Activated naive CD8-positive, alpha-beta T cell treated with anti-CD3 and anti-CD28 coated beads, Interleukin-2, amount 10 ng/mL, durations not matched to agents 7 days and 5 days (primary cell): Measurements from ENCODE around the gene HNRNPU. TPM values are rescaled to one million over a fixed set of nuclear protein-coding genes. Genes with fewer than 3 reads are reported as not detected.
A peak's percentile ranks its signal among the peaks of the same experiment; 100 is the strongest.

Source experiments
- ATAC-seq: fragments of 150-1000 bp; cut with Tn5 transposase; one replicate; pipeline ENCODE4 v1.10.0; 2021; ENCODE audit warnings: low read depth, moderate library complexity
- POLR2A ChIA-PET: fragments of 350-600 bp; sonication (Branson Sonifier 250); formaldehyde crosslinking; loops from one replicate; lab custom pipeline; 2021; ENCODE audit warnings: antibody characterized with exemption; lab: Charles Lee
- DNase-seq: peaks from one replicate; pipeline ENCODE4 v3.0.0; 2021
- H3K27ac Mint-ChIP-seq: one replicate; pipeline ENCODE4 v1.8.0; 2022; ENCODE audit warnings: mild to moderate bottlenecking, mixed read lengths
- H3K27me3 Mint-ChIP-seq: one replicate; pipeline ENCODE4 v1.8.0; 2022; ENCODE audit warnings: mild to moderate bottlenecking, moderate library complexity, mixed read lengths
- H3K36me3 Mint-ChIP-seq: one replicate; pipeline ENCODE4 v1.8.0; 2021; ENCODE audit warnings: mild to moderate bottlenecking, mixed read lengths
- H3K4me1 Mint-ChIP-seq: one replicate; pipeline ENCODE4 v1.8.0; 2021; ENCODE audit warnings: mixed read lengths
- H3K4me3 Mint-ChIP-seq: one replicate; pipeline ENCODE4 v1.8.0; 2022; ENCODE audit warnings: mild to moderate bottlenecking, moderate library complexity, mixed read lengths
- H3K9me3 Mint-ChIP-seq: one replicate; pipeline ENCODE4 v1.8.0; 2021; ENCODE audit warnings: mixed read lengths
- total RNA-seq, 2 experiments: library from RNA; stranded (reverse); gene quantifications; one replicate each; pipeline ENCODE4 v1.2.3, GENCODE V29; 2021

HNRNPU gene
- total RNA-seq, 2 experiments from 2014 or later = 388 to 398 TPM

DNA sequence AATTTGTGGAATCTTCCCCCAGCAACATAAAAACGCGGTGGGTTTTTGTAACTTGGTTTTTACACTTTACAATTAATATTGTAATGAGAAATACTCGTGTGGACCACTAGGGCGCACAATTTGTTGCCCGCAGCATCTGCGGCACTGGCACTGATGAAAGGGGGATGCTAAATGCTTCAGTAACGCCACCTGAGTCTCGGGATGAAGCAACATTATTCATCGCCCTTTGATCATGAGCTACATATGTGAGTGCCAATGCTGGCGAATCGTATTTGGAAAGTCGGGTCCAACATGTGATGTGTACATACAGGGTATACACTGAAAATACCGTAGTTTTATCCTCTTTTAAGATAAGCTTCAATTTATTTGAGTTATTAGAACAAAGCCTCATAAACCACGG lies 63.1 kb downstream of the HNRNPU start:
- ATAC-seq = peak; percentile 72
- no peaks in the 10 kb centered on the region for H3K36me3 Mint-ChIP-seq
- H3K4me1 Mint-ChIP-seq = peaks cover 2% of the 10 kb centered on the region
- POLR2A ChIA-PET = interaction anchor here (0.8 kb wide), 1 partner anchor 237 kb away, joined by 4 read pairs; no protein-coding TSS in a partner anchor
- peak; percentile 44 for DNase-seq
- peaks cover 4% of the 10 kb centered on the region for H3K27me3 Mint-ChIP-seq
- H3K4me3 Mint-ChIP-seq = peak overlapping the region; percentile 39
- H3K27ac Mint-ChIP-seq = no peak overlapping the region
- no peaks in the 10 kb centered on the region for H3K9me3 Mint-ChIP-seq

DNA sequence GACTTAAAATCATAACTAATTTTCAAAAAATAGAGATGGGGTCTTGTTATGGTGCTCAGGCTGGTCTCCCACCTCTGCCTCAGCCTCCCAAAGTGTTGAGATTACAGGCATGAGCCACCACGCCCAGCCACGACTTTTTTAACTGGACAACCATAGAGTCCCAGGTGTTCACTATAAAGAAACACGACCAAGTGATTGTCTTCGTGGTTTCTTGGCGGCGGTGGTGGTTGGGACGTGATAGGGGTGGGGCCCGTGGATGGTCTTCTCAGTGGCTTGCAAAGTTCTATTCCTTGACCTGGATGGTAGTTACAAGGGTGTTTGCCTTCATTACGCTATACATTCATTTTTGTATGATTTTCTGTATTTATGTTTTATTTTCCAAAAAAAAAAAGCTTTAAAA lies 63.5 kb downstream of the HNRNPU start:
- H3K27ac Mint-ChIP-seq = no peak overlapping the region
- POLR2A ChIA-PET = interaction anchor here (0.8 kb wide), 1 partner anchor 238 kb away, joined by 4 read pairs; no protein-coding TSS in a partner anchor
- ATAC-seq (no peak), DNase-seq (no peak)
- no peaks in the 10 kb centered on the region for H3K36me3 Mint-ChIP-seq
- no peak overlapping the region for H3K4me3 Mint-ChIP-seq
- H3K4me1 Mint-ChIP-seq = peaks cover 2% of the 10 kb centered on the region
- H3K9me3 Mint-ChIP-seq = no peaks in the 10 kb centered on the region
- peaks cover 4% of the 10 kb centered on the region for H3K27me3 Mint-ChIP-seq

Other genes starting within 250 kb of the HNRNPU start
- 10 to 100 TPM; 28.0 to 31.3 TPM for gene DESI2, start 211.4 kb downstream of the HNRNPU start, total RNA-seq
- gene COX20, start 28.9 kb downstream of the HNRNPU start, total RNA-seq = 10 to 100 TPM; 25.1 to 25.9 TPM